ENCODE data around the gene TLX2. TPM values are rescaled to one million over a fixed set of nuclear protein-coding genes. Genes with fewer than 3 reads are reported as not detected.

The TLX2 gene
- total and polyA plus RNA-seq, 2 of the 13 experiments (the other 11 are each of a cell fraction or from before 2014, with no cell fraction given), result 0.05 to 0.20 TPM

DNA sequence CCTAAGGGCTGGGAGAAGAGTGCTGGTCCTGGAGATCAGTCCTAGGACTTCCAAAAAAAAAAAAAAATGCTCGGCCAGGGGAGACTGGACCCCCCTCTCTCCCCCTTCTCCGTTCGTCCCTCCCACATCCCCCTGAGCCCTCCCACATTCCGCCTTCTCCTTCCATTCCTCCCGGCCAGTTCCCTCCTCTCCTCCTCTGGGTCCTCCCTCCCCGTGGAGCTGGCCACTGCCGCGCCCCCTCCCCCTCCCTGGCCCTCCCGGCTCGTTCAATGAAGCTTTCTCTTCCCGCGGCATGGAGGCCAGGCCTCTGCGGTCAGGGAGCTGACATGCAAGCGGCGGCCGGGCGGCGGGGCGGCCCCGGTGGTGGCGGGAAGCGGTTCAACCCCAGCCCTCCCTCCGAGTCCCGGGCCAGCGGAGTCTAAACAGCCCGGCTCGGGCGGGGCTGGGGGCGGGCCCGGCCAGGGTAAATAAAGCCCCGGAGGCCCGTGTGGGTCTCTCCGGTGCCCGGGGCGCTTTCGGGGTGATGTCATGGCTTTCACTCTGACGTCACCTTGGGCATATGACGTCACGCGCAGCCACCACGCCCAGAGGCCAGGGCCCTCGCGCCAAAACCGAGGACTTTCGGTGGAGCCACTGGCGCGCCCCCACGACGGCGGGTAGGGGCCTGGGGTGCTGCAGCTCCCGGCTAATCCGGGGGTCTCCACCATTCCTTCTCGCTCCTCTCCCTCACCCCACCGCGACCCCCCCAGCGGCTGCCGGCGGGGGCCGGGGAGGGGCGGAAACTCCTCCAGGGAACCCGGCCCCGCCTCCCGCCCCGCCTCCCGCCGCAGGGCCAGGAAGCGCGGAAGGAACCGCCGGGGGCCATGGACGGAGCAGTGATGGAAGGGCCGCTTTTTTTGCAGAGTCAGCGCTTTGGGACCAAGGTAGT is 39.9 kb downstream of the TLX2 start, which contains the start of the genes DOK1 and LOXL3 (continued):
- TF ChIP-seq, protein P1, sequence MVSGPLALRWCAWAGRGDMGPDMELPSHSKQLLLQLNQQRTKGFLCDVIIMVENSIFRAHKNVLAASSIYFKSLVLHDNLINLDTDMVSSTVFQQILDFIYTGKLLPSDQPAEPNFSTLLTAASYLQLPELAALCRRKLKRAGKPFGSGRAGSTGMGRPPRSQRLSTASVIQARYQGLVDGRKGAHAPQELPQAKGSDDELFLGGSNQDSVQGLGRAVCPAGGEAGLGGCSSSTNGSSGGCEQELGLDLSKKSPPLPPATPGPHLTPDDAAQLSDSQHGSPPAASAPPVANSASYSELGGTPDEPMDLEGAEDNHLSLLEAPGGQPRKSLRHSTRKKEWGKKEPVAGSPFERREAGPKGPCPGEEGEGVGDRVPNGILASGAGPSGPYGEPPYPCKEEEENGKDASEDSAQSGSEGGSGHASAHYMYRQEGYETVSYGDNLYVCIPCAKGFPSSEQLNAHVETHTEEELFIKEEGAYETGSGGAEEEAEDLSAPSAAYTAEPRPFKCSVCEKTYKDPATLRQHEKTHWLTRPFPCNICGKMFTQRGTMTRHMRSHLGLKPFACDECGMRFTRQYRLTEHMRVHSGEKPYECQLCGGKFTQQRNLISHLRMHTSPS (CRISPR knock-in tag; IDR thresholded peaks at IDR 0.05; ENCODE audit: low read depth), result peak; percentile 17; the same call in 1 of the 2 replicates
- TF ChIP-seq CEBPG (CRISPR knock-in tag; IDR thresholded peaks at IDR 0.05) (peak; percentile 4; the same call in 1 of the 2 replicates), LCORL (IDR thresholded peaks at IDR 0.05) (no peak), LCORL (CRISPR knock-in tag; IDR thresholded peaks at IDR 0.05) (0 out of 2 replicates have a peak, but pooled peaks have one; percentile 43), BORCS8-MEF2B (CRISPR knock-in tag; IDR thresholded peaks at IDR 0.05) (peak; percentile 65; the same call in 1 of the 2 replicates), FOSL1 (CRISPR knock-in tag; IDR thresholded peaks at IDR 0.05; ENCODE audit: borderline replicate concordance) (no peak), YY1 (IDR thresholded peaks at IDR 0.05; ENCODE audit: insufficient read depth, insufficient replicate concordance, low read depth, low read length) (peak; percentile 48), ZNF607 (CRISPR knock-in tag; IDR thresholded peaks at IDR 0.05; ENCODE audit: borderline replicate concordance) (0 out of 2 replicates have a peak, but pooled peaks have one; percentile 35), ZBTB21 (CRISPR knock-in tag; IDR thresholded peaks at IDR 0.05) (peak; percentile 99), ZNF430 (CRISPR knock-in tag; IDR thresholded peaks at IDR 0.05) (0 out of 2 replicates have a peak, but pooled peaks have one; percentile 29), CCAR2 (optimal IDR thresholded peaks at IDR 0.05; ENCODE audit: low read depth, low read length) (no peak), ZNF782 (CRISPR knock-in tag; IDR thresholded peaks at IDR 0.05; ENCODE audit: borderline replicate concordance) (0 out of 2 replicates have a peak, but pooled peaks have one; percentile 35), POLR2G (IDR thresholded peaks at IDR 0.05; ENCODE audit: low read depth, low read length) (no peak), MAFF (IDR thresholded peaks at IDR 0.05; ENCODE audit: low read depth, low read length) (peak; percentile 99), ZFP41 (CRISPR knock-in tag; IDR thresholded peaks at IDR 0.05; ENCODE audit: borderline replicate concordance) (no peak), SSRP1 (CRISPR knock-in tag; IDR thresholded peaks at IDR 0.05) (0 out of 2 replicates have a peak, but pooled peaks have one; percentile 73), POGZ (CRISPR knock-in tag; IDR thresholded peaks at IDR 0.05) (0 out of 2 replicates have a peak, but pooled peaks have one; percentile 40), SALL1 (CRISPR knock-in tag; IDR thresholded peaks at IDR 0.05) (0 out of 2 replicates have a peak, but pooled peaks have one; percentile 19), SMAD1 (CRISPR knock-in tag; IDR thresholded peaks at IDR 0.05; ENCODE audit: borderline replicate concordance, low read depth) (no peak), ZNF75D (CRISPR knock-in tag; IDR thresholded peaks at IDR 0.05; ENCODE audit: borderline replicate concordance) (0 out of 2 replicates have a peak, but pooled peaks have one; percentile 44), CCDC6 (CRISPR knock-in tag; IDR thresholded peaks at IDR 0.05) (peak; percentile 28; the same call in 1 of the 2 replicates), GABPB1 (CRISPR knock-in tag; IDR thresholded peaks at IDR 0.05) (peak; percentile 67; the same call in 1 of the 2 replicates), DDIT3 (CRISPR knock-in tag; IDR thresholded peaks at IDR 0.05) (no peak)
- TF ChIP-seq, protein P2, sequence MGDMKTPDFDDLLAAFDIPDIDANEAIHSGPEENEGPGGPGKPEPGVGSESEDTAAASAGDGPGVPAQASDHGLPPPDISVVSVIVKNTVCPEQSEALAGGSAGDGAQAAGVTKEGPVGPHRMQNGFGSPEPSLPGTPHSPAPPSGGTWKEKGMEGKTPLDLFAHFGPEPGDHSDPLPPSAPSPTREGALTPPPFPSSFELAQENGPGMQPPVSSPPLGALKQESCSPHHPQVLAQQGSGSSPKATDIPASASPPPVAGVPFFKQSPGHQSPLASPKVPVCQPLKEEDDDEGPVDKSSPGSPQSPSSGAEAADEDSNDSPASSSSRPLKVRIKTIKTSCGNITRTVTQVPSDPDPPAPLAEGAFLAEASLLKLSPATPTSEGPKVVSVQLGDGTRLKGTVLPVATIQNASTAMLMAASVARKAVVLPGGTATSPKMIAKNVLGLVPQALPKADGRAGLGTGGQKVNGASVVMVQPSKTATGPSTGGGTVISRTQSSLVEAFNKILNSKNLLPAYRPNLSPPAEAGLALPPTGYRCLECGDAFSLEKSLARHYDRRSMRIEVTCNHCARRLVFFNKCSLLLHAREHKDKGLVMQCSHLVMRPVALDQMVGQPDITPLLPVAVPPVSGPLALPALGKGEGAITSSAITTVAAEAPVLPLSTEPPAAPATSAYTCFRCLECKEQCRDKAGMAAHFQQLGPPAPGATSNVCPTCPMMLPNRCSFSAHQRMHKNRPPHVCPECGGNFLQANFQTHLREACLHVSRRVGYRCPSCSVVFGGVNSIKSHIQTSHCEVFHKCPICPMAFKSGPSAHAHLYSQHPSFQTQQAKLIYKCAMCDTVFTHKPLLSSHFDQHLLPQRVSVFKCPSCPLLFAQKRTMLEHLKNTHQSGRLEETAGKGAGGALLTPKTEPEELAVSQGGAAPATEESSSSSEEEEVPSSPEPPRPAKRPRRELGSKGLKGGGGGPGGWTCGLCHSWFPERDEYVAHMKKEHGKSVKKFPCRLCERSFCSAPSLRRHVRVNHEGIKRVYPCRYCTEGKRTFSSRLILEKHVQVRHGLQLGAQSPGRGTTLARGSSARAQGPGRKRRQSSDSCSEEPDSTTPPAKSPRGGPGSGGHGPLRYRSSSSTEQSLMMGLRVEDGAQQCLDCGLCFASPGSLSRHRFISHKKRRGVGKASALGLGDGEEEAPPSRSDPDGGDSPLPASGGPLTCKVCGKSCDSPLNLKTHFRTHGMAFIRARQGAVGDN (CRISPR knock-in tag; IDR thresholded peaks at IDR 0.05), result peak; percentile 51

Measured in HepG2 (cell line).